GM21390 (cell line): ENCODE measurements around the gene RPS3.
"Not testable (repeated sequence)": the region's sequence is repeated elsewhere in the genome, so short reads cannot be mapped to it uniquely, and the experiment has no call there.

ENCODE experiments used
- ATAC-seq: cut with Tn5 transposase; IDR thresholded peaks from one replicate; pipeline ENCODE4 v1.9.1; 2021; ENCODE audit not compliant: unreplicated experiment

The RPS3 gene

DNA sequence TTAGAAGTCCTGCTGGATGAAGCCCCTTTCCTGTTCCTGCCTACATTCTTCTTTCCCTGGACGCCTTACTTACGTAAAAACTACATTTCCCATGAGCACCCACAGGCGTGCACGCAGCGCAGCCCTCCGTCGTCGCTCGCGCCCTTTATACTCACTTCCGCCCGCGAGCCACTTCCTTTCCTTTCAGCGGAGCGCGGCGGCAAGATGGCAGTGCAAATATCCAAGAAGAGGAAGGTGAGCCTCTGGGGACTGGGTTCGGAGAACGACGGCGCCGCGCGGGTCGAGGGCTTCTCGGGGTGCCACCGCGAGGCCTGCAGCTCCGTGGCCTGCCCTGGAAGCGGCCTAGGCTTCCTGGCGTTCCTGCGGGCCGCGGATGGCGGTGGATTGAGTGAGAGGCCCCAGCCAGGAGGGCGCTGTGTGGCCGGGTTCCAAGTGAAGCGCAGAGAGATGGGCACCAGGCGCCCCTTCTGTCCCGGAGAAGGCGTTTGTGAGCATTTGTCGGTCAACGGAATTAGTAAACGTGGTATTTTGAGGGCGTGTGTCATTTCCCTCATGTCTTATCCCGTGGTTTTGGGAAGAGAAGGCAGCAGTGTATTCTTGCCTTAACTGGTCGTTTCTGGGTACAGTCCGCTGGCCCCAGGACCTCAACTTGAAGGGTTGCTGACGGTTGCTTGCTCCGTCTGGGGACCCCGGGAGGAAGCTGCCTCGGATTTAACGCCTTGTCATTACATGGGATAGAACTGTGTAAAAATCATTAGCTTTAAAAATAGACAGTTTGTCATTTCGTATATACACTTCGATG, at the start of gene RPS3:
Gene RPS3, plus strand, starts transcription at position 175 of the 802 bp plus-strand sequence. Its CDS starts 30 bp downstream, at position 205.
- peak; percentile 89 for ATAC-seq

DNA sequence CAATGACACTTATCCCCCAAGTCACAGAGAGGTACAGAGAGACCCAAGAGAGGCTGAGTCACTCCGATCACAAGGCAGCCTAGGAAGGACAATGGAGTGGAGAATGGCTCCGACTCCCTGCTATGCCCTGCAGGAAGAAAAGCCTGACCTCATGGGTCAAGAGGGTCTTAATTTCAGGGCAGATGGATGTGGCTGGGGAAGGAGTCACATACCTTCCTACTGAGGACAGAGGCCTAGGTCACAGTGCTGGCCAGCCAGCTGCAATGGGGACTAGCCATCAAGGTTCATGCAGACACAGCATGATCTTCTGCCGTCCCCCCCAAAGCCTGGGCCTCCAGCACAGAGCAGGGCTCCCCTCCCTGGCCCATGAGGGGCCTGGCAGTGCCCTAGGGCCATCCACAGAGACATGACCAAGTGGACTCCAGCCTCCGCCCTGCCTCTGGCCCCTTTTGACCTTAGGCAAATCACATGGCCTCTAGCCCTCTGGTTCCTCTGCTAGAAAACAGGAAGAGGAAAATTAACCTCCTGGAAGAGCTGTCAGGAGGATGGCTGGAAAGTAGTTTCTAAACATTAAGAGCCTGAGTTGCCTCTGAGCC, 49.7 kb upstream of the RPS3 start:
- no peak for ATAC-seq

DNA sequence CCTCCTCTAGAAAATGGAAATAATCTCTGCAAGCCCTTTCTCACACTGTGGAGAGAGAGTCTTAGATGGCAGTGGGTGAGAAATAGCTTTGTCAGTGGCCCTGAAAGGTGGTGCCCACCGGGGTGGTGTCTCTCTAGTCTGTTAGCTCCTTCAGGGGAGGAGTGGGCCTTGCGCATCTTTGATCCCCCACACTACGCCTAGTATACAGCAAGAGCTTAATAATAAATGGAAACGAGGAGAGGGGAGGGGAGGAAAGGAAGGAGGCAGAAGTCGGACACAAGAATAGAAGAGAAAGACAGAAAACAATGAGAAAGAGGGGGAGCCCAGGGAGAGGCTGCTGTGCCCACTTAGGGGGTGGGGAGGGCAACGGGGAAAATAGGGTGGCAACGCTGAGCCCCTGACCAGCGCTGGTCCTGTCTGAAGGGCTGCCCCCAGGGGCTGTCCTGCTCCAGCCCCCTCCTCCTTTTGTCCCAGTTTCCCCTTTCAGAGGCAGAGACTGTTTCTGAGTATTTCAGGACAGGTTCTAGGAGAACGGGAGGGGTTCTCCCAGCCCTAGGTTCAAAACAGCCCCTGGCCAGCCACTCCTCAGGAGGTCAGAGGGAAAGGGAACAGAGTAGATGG, 49.1 kb upstream of the RPS3 start:
- ATAC-seq: no peak

DNA sequence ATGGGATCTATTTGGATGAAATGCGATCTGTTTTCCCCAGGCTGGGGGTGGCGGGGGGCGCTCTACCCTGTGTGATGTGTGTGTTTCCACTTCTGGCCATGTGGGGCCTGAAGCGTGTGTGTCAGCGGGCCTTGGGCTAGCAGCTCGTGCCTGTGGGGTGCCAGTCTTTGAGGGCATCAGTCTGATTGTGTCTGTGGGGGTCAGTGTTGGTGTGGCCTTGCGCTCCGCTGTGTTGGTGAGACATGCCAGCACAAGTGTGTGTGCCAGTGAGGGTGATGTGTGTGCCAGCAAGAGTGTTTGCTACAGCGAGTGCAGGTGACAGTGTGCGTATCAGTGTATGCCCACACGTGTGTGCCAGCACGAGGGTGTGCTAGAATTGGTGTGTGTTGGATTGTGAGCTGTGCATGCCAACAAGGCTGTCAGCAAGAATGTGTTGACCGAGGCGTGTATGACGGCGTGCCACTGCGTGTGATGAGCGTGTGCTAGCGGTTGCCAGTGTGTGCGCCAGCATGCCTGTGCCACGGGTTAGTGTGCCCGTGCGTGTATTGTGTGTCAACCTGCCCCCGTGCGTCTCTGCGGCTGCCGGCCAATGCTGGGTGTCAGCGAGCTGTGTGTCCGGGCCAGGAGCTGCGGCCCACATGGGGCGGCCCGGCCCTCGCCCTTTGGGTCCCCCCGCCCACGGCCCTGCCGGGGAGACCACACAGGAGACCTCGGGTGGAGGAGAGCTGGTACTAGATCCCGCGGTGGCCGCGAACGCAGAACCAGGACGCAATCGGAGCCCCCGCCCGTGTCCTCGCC, 48.4 kb upstream of the RPS3 start:
- ATAC-seq: no peak

DNA sequence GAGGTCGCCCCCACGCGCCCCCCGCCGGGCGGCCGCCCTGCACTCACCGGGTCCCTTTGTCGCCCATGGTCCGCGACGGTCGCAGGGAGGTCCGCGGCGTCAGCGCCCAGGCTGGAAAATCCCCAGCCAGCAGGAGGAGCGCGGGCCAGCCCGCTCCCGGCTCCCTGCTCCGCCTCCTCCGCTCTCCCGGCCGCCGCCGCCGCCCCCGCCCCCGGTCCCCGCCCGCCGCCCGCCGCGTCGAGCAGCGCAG, 47.9 kb upstream of the RPS3 start, which contains the start of gene ARRB1:
Gene ARRB1, minus strand, starts transcription at position 121 of the 250 bp plus-strand sequence. Its CDS starts 54 bp downstream, at position 67.
- ATAC-seq: no peak

DNA sequence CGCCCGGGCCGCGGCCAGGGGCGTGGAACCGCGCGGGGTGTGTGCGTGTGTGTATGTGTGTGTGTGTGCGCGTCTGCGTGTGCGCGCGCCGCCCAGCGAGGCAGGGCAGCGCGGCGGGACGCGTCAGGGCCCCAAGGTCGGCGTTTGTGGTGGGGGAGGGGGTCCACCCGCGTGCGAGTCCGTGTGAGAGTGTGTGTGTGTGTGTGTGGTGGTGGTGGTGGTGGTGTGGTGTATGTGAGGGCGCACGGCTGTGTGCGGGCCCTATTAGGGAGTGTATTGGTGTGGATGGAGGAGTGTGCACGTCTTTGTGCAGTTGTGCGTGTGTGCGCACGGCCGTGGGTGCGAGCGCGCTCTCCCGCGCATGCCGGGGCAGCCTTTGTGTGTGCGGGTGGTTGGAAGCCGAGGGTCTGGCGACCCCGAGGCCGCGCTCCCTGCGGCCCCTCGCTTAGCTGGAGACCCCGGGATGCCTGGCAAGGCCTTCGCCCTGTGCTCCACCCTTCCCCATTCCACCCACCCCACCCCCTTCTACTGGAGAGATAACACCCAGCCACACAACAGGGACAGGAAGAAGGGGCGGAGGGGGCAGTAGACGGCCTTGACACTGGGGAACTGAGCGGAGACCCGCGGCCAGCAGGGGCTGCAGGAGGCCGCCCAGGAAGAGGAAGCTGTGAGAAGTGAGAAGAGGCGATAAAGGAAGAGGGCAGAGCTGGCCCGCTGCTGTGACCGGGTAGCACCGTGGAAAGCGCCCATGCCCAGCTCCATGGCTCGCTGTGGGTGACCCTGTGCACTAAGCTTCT, 47.3 kb upstream of the RPS3 start:
- no peak for ATAC-seq

DNA sequence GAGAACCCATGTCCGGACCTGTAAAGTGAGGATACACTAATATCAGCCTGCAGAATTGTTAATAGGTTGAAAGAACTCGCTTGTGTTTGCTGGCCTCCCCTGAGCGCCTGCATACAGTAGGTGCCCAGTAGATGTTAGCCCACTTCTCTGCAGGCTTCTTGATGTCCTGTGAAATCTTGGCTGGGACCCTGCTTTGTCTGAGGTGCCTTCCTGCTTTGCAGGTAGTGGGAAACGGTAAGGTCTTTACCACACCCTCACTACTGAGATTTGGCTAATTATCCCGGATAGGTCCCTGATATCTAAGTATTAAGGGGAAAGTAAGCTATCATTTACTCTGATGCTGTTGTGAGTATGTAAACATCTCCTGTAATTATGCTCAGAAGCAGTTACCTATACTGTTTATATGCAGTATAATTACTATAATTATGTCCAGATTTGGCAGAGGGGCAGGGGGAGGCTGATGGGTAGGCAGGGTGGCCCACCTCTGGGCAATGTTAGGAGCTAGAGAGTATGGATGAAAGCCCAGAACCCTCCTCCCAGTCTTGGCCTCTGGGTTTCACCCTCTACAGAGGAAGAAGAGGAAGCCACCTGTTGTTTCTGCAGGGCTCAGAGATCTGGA, 46.6 kb upstream of the RPS3 start:
- ATAC-seq: no peak

DNA sequence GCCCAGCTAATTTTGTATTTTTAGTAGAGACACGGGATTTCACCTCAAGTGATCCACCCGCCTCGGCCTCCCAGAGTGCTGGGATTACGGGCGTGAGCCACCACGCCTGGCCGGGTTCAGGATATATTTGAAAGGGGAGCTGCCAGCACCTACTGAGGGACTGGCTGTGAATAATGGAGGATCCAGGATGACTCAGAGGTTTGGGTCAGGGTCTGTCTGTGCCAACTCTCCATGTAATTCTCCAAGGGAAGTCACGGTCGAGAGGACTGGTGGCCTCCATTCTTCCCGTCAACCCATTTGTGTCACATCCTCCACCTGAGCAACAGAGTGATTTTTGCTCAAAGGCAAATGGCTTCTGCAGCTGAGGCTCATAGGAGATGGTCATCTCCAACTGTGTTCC, 44.3 kb upstream of the RPS3 start:
- no peak for ATAC-seq

DNA sequence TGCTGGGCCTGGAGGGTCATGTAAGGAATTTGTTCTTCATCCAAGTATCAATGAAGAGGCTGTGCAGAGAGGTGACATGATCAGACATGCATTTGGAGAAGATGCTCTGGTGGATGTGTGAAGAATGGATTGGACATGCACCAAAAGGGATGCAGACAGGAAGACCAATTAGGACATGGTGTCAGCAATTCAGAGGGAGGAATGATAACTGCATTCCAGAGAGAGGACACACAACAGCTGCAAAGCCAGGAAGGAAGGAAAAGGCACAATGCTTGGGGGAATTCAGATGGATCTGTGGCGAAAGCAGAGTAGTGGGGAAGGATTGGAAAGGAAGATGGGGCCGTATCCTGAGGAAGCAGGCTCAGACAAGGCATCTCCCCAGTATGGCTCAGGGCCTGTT, 42.7 kb upstream of the RPS3 start:
- ATAC-seq: no peak

DNA sequence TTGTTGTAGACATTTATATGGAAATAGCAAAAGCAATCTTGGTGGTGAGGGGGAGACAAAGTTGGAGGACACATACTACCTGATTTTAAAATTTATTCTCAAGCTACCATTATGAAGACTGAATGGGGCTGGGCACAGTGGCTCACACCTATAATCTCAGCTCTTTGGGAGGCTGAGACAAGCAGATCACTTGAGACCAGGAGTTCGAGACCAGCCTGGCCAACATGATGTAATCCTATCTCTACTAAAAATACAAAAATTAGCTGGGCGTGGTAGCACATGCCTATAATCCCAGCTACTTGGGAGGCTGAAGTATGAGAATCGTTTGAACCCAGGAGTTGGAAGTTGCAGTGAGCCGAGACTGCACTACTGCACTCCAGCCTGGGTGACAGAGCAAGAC, 37.0 kb upstream of the RPS3 start:
- ATAC-seq: not testable (repeated sequence)

DNA sequence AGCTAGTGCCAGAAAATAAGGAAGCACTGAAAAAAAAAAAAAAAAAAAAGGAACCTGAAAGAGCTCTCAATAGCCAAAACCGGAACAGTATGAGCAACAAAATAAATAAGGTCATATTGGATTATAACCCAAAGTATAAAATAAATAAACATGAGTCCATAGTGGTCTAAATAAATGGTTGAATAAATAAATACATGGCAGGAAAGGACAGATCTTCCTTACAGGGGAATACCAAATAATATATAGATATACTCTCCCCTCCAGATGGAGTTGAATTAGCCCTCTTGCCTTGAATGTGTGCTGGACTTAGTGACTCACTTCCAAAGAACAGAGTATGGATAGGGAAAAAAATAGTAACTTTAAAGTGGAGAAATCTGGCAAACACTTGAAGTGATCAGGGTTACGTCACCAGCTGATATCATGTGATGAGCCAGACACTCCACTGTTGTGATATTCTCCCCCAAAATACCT, 33.6 kb upstream of the RPS3 start:
- no peak for ATAC-seq

DNA sequence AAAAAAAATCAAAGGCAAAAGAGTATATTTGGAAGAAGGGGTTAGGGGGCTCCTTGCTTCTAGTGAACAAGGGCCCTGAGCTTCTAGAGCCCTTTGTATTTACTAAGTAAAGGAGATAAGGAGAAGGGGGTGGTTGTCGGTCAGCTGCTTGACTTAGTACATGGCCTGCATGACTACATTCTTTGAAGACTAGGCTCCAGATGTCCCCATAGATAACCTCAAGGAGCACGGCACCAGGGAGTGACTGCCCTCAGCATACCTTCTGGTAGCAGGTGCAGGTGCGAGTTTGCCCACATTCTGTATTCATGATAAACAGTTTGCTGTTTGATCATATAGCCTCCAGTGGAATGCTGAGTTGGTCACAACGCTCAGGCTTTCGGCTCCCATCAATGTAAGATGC, 32.5 kb upstream of the RPS3 start:
- ATAC-seq: not testable (repeated sequence)

DNA sequence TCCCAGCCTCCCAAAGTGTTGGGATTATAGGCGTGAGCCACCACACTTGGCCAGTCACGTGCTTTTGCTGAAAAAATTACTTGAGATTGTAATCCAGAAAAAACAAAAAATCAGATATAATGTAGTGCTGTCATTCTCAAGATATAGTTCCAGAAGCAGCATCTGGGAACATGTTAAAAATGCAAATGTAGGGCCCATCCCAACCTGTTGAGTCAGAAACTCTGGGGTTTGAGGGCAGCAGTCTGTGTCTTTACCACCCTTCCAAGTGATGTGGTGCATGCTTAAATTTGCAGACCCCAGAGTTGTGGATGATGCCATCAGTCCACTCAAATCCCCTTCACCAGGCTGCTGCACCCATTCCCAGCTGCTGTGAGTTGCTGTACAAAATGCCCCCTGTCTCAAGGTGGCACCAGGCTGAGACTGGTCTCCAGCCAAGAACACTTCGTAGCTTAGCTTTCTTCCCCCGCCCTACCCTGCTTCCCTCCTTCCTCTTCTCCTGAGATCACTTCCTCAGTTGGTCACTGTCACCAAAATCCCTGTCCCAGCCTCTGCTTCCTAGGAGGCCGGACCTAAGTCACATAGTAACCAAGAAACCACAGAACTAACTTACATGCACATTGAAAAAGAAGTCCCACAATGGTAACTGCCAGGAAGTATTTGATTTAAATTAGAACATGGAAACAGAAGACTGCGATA, 29.6 kb upstream of the RPS3 start:
- ATAC-seq: no peak

DNA sequence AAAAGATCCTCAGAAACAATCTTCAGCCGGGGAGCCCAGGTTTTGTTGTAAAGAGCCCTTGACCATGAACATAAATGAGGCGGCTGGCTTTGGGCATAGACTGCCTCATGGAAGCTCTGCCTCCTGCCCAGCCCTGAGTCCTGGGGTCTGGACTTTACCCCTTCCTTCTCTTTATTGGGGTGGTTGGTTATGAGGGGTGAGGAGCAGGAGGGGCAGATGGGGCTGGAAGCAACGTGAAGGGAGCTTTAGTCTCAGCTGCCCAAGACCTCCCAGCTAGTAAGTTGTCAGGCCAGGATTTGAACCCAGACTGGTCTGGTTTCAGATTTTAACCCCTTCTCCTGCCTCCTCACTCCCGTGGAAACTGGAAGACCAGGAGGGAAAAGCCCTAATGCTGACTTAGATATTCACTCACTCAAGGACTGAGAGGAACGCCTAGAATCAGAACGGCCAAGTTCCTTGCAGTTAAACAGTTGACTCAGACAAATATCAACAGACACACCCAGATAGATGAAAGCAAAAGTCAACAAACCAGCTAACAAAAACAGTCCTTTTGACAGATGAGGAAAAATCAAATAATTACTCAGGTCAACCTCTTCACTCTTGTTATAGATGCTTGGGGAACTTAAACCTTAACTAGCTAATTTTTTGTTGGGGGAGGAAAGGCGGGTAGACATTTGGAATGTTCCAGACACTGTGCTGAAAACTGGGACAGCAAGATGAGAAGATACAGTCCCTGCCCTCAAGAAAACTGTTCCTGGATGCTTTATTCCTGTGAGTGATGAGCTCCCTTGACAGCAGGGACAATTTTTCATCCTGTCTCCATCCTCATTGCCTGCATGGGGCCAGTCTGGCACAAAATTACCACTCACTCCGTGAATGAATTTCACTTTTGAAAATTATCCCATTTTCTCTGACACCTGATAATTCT, 27.1 kb upstream of the RPS3 start:
- ATAC-seq: no peak

DNA sequence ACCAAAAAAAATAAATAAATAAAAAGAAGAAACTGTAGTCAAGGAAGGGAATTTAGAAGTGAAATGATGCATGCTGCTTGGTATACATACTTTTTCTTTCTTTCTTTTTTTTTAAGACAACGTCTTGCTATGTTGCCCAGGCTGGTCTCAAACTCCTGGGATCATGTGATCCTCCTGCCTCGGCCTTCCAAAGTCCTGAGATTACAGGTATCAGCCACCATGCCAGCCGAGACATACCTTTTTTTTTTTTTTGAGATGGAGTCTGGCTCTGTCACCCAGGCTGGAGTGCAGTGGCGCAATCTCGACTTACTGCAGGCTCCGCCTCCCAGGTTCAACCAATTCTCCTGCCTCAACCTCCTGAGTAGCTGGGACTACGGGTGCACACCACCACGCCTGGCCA, 26.1 kb upstream of the RPS3 start:
- no peak for ATAC-seq

DNA sequence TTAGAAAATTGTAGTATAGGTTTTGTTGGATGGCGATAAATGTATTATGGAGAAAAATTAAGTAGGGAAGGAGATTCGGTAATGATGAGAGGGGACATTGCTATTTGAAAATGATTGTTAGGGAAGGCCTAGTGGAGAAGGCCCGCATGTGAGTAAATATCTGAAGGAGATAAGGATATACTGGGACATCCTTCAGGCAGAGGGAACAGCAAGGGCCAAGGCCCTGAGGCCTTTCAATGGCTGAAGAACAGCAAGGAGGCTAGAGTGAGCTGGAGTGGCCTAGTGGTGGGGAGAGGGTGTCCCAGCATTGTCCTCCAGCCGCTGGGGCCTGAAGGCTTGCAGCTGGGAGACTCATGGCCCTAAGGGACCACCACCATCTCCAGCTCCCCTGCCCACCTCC, 24.7 kb upstream of the RPS3 start:
- ATAC-seq: no peak

DNA sequence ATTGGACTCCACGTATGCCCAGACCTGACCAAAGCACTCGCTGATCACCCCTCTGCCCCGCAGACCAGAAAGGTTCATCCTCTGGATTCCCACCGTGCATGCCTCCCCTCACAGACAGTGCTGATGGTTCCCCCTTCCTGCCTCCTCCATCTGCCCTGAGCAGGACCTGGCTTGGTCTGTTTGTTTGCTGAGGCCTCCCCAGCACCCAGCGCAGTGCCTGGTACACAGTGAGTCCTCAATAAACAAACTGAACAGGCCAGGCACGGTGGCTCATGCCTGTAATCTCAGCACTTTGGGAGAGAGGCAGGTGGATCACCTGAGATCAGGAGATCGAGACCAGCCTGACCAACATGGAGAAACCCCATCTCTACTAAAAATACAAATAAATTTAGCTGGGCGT, 23.7 kb upstream of the RPS3 start:
- no peak for ATAC-seq

DNA sequence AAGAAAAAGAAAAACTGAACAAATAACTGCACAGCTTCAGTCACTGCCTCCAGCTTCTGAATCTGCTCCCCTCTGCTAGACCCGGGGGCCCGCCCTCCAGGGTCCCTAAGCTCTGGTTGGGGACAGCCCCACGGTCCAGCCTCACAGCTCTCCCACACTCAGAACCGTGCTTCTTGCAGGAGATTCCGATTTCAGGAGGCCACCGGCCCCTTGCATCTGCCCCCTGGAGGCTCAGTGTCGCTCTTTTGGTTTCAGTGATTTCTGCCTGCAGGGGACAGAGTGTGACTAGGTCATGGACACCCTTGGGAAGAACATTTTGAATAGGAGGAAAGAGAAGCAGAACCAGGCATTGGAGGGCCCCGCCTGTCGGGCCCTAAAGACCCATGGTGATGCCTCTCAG, 23.1 kb upstream of the RPS3 start:
- no peak for ATAC-seq

DNA sequence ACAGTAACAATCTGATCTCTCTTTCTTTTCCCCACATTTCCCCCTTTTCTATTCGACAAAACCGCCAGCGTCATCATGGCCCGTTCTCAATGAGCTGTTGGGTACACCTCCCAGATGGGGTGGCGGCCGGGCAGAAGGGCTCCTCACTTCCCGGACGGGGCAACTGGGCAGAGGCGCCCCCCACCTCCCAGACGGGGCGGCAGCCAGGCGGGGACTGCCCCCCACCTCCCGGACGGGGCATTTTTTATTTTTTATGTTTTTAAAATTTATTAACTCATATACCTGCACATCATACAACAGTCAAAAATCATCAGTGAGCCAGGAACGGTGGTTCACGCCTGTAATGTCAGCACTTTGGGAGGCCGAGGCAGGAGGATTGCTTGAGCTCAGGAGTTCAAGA, 20.5 kb upstream of the RPS3 start:
- not testable (repeated sequence) for ATAC-seq
